GM12878 (cell line): ENCODE data around the gene FAM118B. TPM values are rescaled to one million over a fixed set of nuclear protein-coding genes. Genes with fewer than 3 reads are reported as not detected.

Experiments used
- ATAC-seq: fragments of 200-7000 bp; cut with Tn5 transposase; 3 replicates; pipeline ENCODE4 v1.9.1; 2020; ENCODE audit warnings: mild to moderate bottlenecking, moderate library complexity
- BruUV-seq: library from RNA; stranded (reverse); fragments of 400-500 nt; replicated peaks from 2 replicates; lab custom pipeline; 2021; lab: Mats Ljungman, UMichigan
- CTCF ChIA-PET: fragments of 300-600 bp; sonication (Branson Sonifier 250); formaldehyde crosslinking; extraction: SDS; loops from one replicate; lab custom pipeline; 2021; ENCODE audit warnings: inconsistent platforms; lab: Yijun Ruan, JAX
- POLR2A ChIA-PET: fragments of 350-600 bp; formaldehyde crosslinking; extraction: SDS; loops from one replicate; lab custom pipeline; 2021; ENCODE audit warnings: inconsistent platforms; lab: Charles Lee
- RAD21 ChIA-PET: fragments of 300-600 bp; sonication (Branson Sonifier 250); formaldehyde crosslinking; loops from one replicate; lab custom pipeline; 2023; ENCODE audit warnings: antibody characterized with exemption; ENCODE audit not compliant: unreplicated experiment; lab: Charles Lee
- SMC1A ChIA-PET: fragments of 300-600 bp; sonication (Branson Sonifier 250); formaldehyde crosslinking; loops from one replicate; lab custom pipeline; 2023; ENCODE audit not compliant: unreplicated experiment, uncharacterized antibody; lab: Charles Lee
- DNase-seq: peaks from one replicate; pipeline ENCODE4 v3.0.0-alpha.2; 2011; ENCODE audit warnings: low read depth, low spot score
- FAIRE-seq: peaks from 3 replicates; lab custom pipeline; 2011; peaks lifted over from hg19 to GRCh38; lab: Jason Lieb, UNC
- H2AFZ ChIP-seq: 2 replicates; pipeline ENCODE4 v1.6.0; 2011; ENCODE audit warnings: low read depth, low read length, control low read depth; ENCODE audit not compliant: control insufficient read depth
- H3K27ac ChIP-seq: 2 replicates; pipeline ENCODE4 v1.5.1; 2011; ENCODE audit warnings: control low read depth; ENCODE audit not compliant: control insufficient read depth, insufficient read depth
- H3K27me3 ChIP-seq, 2 experiments: replicated peaks in 1 of 2; 2 replicates each; pipeline versions ENCODE4 v1.6.0 to v1.6.1; 2011; ENCODE audit warnings: low read length in 1 of 2; ENCODE audit not compliant: control insufficient read depth in 2 of 2, insufficient read depth in 2 of 2
- H3K36me3 ChIP-seq, 2 experiments: 2 replicates each; pipeline ENCODE4 v1.5.1; 2011; ENCODE audit warnings: low read length in 1 of 2; ENCODE audit not compliant: control insufficient read depth in 2 of 2, insufficient read depth in 2 of 2
- H3K4me1 ChIP-seq: 2 replicates; pipeline ENCODE4 v1.6.1; 2011; ENCODE audit warnings: mild to moderate bottlenecking, low read length, moderate library complexity, mixed read lengths; ENCODE audit not compliant: control insufficient read depth, insufficient read depth
- H3K4me2 ChIP-seq: 2 replicates; pipeline ENCODE4 v1.6.0; 2011; ENCODE audit warnings: control low read depth; ENCODE audit not compliant: control insufficient read depth, insufficient read depth
- H3K4me3 ChIP-seq: fragments of 200-600 bp; sonication (generic); 2 replicates; pipeline ENCODE4 v1.5.1; 2016
- H3K79me2 ChIP-seq: 2 replicates; pipeline ENCODE4 v1.6.0; 2011; ENCODE audit warnings: low read length; ENCODE audit not compliant: control insufficient read depth, insufficient read depth
- H3K9ac ChIP-seq: 2 replicates; pipeline ENCODE4 v1.8.0; 2011; ENCODE audit warnings: low read length, control low read depth, mixed read lengths; ENCODE audit not compliant: control insufficient read depth, insufficient read depth
- H3K9me3 ChIP-seq: replicated peaks from 3 replicates; pipeline ENCODE4 v1.5.1; 2011; ENCODE audit warnings: mild to moderate bottlenecking, low read length; ENCODE audit not compliant: control insufficient read depth, insufficient read depth
- H4K20me1 ChIP-seq: 2 replicates; pipeline ENCODE4 v1.6.0; 2011; ENCODE audit not compliant: control insufficient read depth, insufficient read depth
- EP300 ChIP-seq, 2 experiments: fragments of 150-350 bp in 1 of 2; IDR thresholded peaks; 2 replicates each; pipeline ENCODE4 v1.6.1; 2011 to 2012; ENCODE audit warnings: low read depth in 2 of 2, low read length in 2 of 2, borderline replicate concordance in 1 of 2, improper control_type of control experiment in 1 of 2, inconsistent platforms in 1 of 2; ENCODE audit not compliant: control insufficient read depth in 1 of 2
- HDAC6 ChIP-seq: fragments of 200-600 bp; sonication (generic); IDR thresholded peaks from one replicate; pipeline ENCODE4 v1.8.0; 2017; ENCODE audit warnings: antibody characterized with exemption; ENCODE audit not compliant: unreplicated experiment
- IRF5 ChIP-seq: fragments of 450-650 bp; IDR thresholded peaks from 2 replicates; pipeline ENCODE4 v1.6.1; 2017; ENCODE audit warnings: borderline replicate concordance
- MEF2B ChIP-seq: fragments of 450-650 bp; IDR thresholded peaks from 2 replicates; pipeline ENCODE4 v1.6.1; 2018; ENCODE audit warnings: mild to moderate bottlenecking, moderate library complexity; ENCODE audit not compliant: partially characterized antibody, poor library complexity, severe bottlenecking
- MYC ChIP-seq: IDR thresholded peaks from 2 replicates; pipeline ENCODE4 v1.6.1; 2011; ENCODE audit warnings: mild to moderate bottlenecking, low read length, moderate library complexity, inconsistent platforms; ENCODE audit not compliant: insufficient read depth, insufficient replicate concordance, insufficient read length, severe bottlenecking
- RUNX3 ChIP-seq: IDR thresholded peaks from 2 replicates; pipeline ENCODE4 v1.6.1; 2012; ENCODE audit warnings: low read length, inconsistent platforms
- ZBTB33 ChIP-seq: fragments of 450-650 bp; IDR thresholded peaks from 2 replicates; pipeline ENCODE4 v1.6.1; 2017; ENCODE audit warnings: mild to moderate bottlenecking
- WGBS: methylation state at CpG from one replicate; pipeline ENCODE4 v1.1.6; 2016; ENCODE audit warnings: low lambda C conversion rate; ENCODE audit not compliant: insufficient replicate concordance, insufficient coverage; ENCODE audit errors: missing lambda C conversion rate; 5-methylcytosine and 5-hydroxymethylcytosine counted together
- in situ Hi-C: fragments of 300-500 bp; cut with MboI; formaldehyde crosslinking; loops from 9 replicates; pipeline ENCODE4 v1.14.3; 2018; ENCODE audit warnings: mixed read lengths
- intact Hi-C: fragments of 100-400 bp; cut with micrococcal nuclease; formaldehyde crosslinking; loops from one replicate; pipeline ENCODE4 v1.14.2; 2022; ENCODE audit not compliant: unreplicated experiment
- polyA plus RNA-seq, 11 experiments: library from polyadenylated mRNA; depleted of rRNA in 4 of 11; unstranded in 6 of 11; stranded (reverse) in 5 of 11; fragments of >200 nt; fragmentation: Nextera tagmentation in 4 of 11; fragmentation: Illumina TruSeq in 1 of 11; extraction: Ambion mirVana in 4 of 11; extraction: Trizol in 1 of 11; gene quantifications; 1 replicate in 1 of 11; 2 replicates in 10 of 11; pipeline versions ENCODE4 v1.2.1 to v1.2.3, GENCODE V29; 2011 to 2016; ENCODE audit warnings: inconsistent platforms in 2 of 11, missing spikeins in 2 of 11, low read depth in 1 of 11
- total RNA-seq, 4 experiments: library from RNA; depleted of rRNA in 3 of 4; stranded (reverse); fragments of >200 nt in 3 of 4; fragmentation: Illumina TruSeq in 1 of 4; extraction: Trizol in 1 of 4; gene quantifications; 2 replicates each; pipeline versions ENCODE4 v1.2.1 to v1.2.3, GENCODE V29; 2013 to 2021

The FAM118B gene
- total and polyA plus RNA-seq, 10 of the 15 experiments (the other 5 are each of a cell fraction or from before 2014, with no cell fraction given) = 12.8 to 29.7 (median 16.5) TPM

GRCh38 chr11:126216526-126217305 lies 5.1 kb downstream of the FAM118B start:
- Histone ChIP-seq H3K9ac (no peak overlapping the region), H3K27me3 (no peaks in the 10 kb centered on the region), H3K4me2 (no peak overlapping the region; the same call in 1 of the 2 replicates), H2AFZ (no peak overlapping the region), H3K4me1 (peaks cover 5% of the 10 kb centered on the region), H3K4me3 (no peak overlapping the region), H3K9me3 (no peaks in the 10 kb centered on the region), H3K79me2 (peaks cover 8% of the 10 kb centered on the region), H3K27ac (no peak overlapping the region), H3K36me3 (no peaks in the 10 kb centered on the region), H4K20me1 (no peaks in the 10 kb centered on the region)
- ATAC-seq (peak; percentile 21), DNase-seq (no peak), FAIRE-seq (peak; percentile 70)
- WGBS = 54% methylated on average over 6 of the region's 6 CpGs
- intact Hi-C loops (no loop called here), in situ Hi-C loops (no loop called here)
- ChIA-PET RAD21 (no interaction called here), CTCF (interaction anchor here (1.4 kb wide), 1 partner anchor 275 kb away, joined by 3 read pairs; no protein-coding TSS in a partner anchor), SMC1A (interaction anchor here (1.0 kb wide), 1 partner anchor 8 kb away, joined by 3 read pairs; no protein-coding TSS in a partner anchor), POLR2A (no interaction called here)
- TF ChIP-seq MYC = no peak
- no peak for TF ChIP-seq ZBTB33
- peak; percentile 30; the same call in 1 of the 2 replicates for TF ChIP-seq RUNX3
- BruUV-seq = no TSS peak

- Histone ChIP-seq H3K27ac (no peak overlapping the region), H3K27me3 (no peaks in the 10 kb centered on the region), H3K4me3 (no peak overlapping the region), H3K79me2 (peaks cover 8% of the 10 kb centered on the region), H3K4me2 (no peak overlapping the region), H3K9ac (no peak overlapping the region), H3K9me3 (no peaks in the 10 kb centered on the region), H4K20me1 (no peaks in the 10 kb centered on the region), H2AFZ (no peak overlapping the region; the same call in 1 of the 2 replicates), H3K36me3 (no peaks in the 10 kb centered on the region), H3K4me1 (peaks cover 5% of the 10 kb centered on the region)
- SMC1A ChIA-PET = interaction anchor here (1.0 kb wide), 2 partner anchors 8 to 94 kb away, joined by 3 read pairs; no protein-coding TSS in a partner anchor
- no peak for DNase-seq
- RAD21 ChIA-PET = no interaction called here
- no TSS peak for BruUV-seq
- intact Hi-C loops = no loop called here
- ATAC-seq = peak; percentile 13; the same call in 1 of the 3 replicates
- in situ Hi-C loops = no loop called here
- CTCF ChIA-PET = no interaction called here
- FAIRE-seq = no peak
- POLR2A ChIA-PET = no interaction called here
- 45% methylated on average over 1 of the region's 1 CpG for WGBS
- TF ChIP-seq IRF5 (no peak), EP300 (IDR thresholded peaks at IDR 0.05; ENCODE audit: borderline replicate concordance in 1 of 2, control insufficient read depth in 1 of 2, low read depth in 2 of 2, low read length in 2 of 2) (no peak), HDAC6 (no peak), MEF2B (no peak)
Measured at GRCh38 chr11:126217491-126217890, 5.9 kb downstream of the FAM118B start.
